Activated naive CD8-positive, alpha-beta T cell (primary cell): ENCODE measurements around the gene CPEB3.
"Not testable (repeated sequence)": the region's sequence is repeated elsewhere in the genome, so short reads cannot be mapped to it uniquely, and the experiment has no call there.

Source experiments
- H3K27ac Mint-ChIP-seq: one replicate; pipeline ENCODE4 v1.8.0; 2021; ENCODE audit warnings: mixed read lengths
- H3K27me3 Mint-ChIP-seq: one replicate; pipeline ENCODE4 v1.8.0; 2021; ENCODE audit warnings: mixed read lengths
- H3K36me3 Mint-ChIP-seq: one replicate; pipeline ENCODE4 v1.8.0; 2021; ENCODE audit warnings: mixed read lengths
- H3K4me1 Mint-ChIP-seq: one replicate; pipeline ENCODE4 v1.8.0; 2021; ENCODE audit warnings: low read depth, mixed read lengths
- H3K4me3 Mint-ChIP-seq: one replicate; pipeline ENCODE4 v1.8.0; 2021; ENCODE audit warnings: mild to moderate bottlenecking, mixed read lengths
- H3K9me3 Mint-ChIP-seq: one replicate; pipeline ENCODE4 v1.8.0; 2021; ENCODE audit warnings: low read depth, mixed read lengths

CPEB3 gene

DNA sequence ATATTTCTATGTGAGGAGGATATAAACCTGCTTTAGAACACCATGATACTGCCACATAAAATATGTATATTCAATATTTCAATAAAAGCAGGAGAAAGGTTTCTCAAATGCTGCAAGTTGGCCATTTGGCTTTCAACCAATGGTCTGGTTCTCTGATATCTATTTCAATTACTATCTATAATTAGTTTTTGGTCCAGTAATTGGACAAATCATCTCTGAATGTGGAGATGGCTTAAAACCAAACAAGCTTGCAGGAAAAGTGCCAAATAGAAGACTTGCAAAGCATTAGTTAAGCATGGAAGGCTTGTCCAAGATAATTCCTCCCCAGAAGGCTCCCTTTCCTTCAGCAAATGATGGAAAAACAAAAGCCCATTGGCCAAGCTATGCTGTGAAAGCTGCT is 140.1 kb downstream of the CPEB3 start:
- no peak overlapping the region for H3K27ac Mint-ChIP-seq
- no peak overlapping the region for H3K4me3 Mint-ChIP-seq
- no peaks in the 10 kb centered on the region for H3K9me3 Mint-ChIP-seq
- H3K36me3 Mint-ChIP-seq: peaks cover 7% of the 10 kb centered on the region
- H3K4me1 Mint-ChIP-seq: peaks cover 1% of the 10 kb centered on the region
- no peaks in the 10 kb centered on the region for H3K27me3 Mint-ChIP-seq

DNA sequence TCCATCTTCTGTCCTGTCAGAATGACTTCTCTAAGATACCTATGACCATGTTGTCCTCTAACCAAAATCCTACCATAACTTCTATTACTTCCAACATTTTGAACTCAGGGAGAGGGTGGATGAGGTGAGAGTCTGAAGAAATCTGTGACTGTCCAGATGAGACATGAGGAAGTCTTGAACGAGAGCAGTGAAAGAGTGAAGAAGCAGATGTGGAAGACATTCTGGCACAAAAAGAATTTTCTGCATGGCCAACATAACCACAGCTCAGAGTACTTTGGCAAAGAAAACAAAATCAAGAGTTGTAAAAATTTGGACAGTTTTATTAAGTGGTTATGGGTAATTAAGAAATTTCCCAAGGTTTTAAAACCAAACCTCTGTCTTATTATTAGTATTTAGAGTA is 141.6 kb downstream of the CPEB3 start:
- no peaks in the 10 kb centered on the region for H3K9me3 Mint-ChIP-seq
- peaks cover 7% of the 10 kb centered on the region for H3K36me3 Mint-ChIP-seq
- H3K27me3 Mint-ChIP-seq: no peaks in the 10 kb centered on the region
- peaks cover 1% of the 10 kb centered on the region for H3K4me1 Mint-ChIP-seq
- H3K27ac Mint-ChIP-seq: no peak overlapping the region
- H3K4me3 Mint-ChIP-seq: no peak overlapping the region

DNA sequence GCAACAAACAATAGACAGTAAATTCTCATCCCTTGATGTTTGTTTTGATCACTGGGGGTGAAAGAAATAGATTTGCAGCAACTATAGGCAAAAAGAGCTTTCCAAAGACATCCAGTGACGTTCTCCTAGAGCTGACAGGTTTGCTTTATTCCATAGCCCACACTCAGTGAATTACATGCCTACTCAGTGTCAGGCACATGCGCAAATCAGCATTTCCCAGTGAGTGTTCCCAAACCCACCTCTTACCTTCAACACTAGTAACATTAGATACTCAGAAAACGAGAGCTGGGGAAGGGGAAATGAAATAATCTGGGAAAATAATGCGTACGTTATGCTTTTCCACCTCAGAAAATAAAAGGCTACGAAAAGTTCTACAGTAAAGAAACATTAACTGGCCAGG is 144.1 kb downstream of the CPEB3 start:
- H3K27me3 Mint-ChIP-seq: no peaks in the 10 kb centered on the region
- no peak overlapping the region for H3K27ac Mint-ChIP-seq
- H3K4me3 Mint-ChIP-seq: no peak overlapping the region
- peaks cover 1% of the 10 kb centered on the region for H3K4me1 Mint-ChIP-seq
- H3K9me3 Mint-ChIP-seq: no peaks in the 10 kb centered on the region
- H3K36me3 Mint-ChIP-seq: peaks cover under 1% of the 10 kb centered on the region

DNA sequence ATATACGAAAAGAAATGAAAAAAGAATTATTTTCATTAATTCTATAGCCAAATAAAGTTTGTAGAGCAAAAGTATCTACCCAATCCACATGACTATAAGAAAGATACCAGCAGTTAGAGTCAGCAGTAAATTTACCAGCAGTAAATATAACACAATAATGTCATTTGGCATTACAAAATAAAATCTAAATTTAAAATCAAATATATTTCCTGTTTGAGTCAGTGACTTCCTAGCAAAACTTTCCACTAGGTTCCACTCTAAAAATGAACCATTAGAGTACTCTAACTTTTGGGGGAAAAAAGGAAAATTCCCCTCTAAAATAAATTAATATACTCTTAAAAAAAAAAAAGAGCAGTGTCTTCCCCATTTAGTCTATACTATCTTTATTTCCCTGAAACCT is 144.8 kb downstream of the CPEB3 start:
- Mint-ChIP-seq H3K4me1 (peaks cover 1% of the 10 kb centered on the region), H3K9me3 (no peaks in the 10 kb centered on the region), H3K4me3 (no peak overlapping the region), H3K36me3 (no peaks in the 10 kb centered on the region), H3K27me3 (no peaks in the 10 kb centered on the region), H3K27ac (no peak overlapping the region)

DNA sequence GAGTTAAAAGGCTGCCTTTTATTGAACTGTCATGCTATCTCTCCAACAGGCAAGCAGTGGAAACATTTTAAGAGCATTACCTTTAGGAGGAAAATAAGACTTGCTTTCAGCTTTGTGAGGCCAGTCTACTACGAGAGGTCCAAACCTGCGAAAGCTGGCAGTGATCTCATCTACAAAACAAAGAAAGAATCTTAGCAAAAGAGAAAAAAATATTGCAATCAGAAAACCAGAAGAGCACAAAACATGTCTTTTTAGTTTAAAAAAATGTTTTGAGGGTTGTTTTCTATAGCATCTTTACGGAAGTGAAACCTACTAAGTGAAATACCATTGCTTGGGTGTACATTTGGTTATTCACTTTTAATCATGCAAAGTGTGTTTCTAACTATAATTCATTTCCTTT is 147.9 kb downstream of the CPEB3 start:
- H3K27me3 Mint-ChIP-seq: no peaks in the 10 kb centered on the region
- peaks cover 1% of the 10 kb centered on the region for H3K4me1 Mint-ChIP-seq
- no peaks in the 10 kb centered on the region for H3K9me3 Mint-ChIP-seq
- peaks cover 8% of the 10 kb centered on the region for H3K36me3 Mint-ChIP-seq
- H3K27ac Mint-ChIP-seq: no peak overlapping the region
- H3K4me3 Mint-ChIP-seq: no peak overlapping the region

DNA sequence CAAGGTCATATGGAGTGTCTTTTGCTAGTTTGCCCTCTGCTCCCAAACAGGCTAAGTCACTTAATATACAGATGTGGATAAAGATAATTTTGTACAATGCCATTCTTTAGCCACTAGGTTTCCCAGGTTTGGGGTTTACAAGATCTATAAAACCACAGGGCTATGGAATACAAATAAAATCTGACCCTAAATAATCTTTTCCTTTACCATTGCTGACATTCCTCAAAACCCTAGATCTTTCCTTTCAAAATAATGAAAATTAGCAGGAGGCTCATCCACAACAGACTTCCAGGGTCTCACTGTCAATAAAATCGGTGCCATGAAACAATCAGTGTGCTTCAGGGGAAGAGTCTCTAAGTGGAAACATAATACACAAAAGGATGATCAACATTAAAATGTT is 148.4 kb downstream of the CPEB3 start:
- Mint-ChIP-seq H3K36me3 (peaks cover 8% of the 10 kb centered on the region), H3K4me3 (no peak overlapping the region), H3K27me3 (no peaks in the 10 kb centered on the region), H3K9me3 (no peaks in the 10 kb centered on the region), H3K27ac (no peak overlapping the region), H3K4me1 (peaks cover 1% of the 10 kb centered on the region)

DNA sequence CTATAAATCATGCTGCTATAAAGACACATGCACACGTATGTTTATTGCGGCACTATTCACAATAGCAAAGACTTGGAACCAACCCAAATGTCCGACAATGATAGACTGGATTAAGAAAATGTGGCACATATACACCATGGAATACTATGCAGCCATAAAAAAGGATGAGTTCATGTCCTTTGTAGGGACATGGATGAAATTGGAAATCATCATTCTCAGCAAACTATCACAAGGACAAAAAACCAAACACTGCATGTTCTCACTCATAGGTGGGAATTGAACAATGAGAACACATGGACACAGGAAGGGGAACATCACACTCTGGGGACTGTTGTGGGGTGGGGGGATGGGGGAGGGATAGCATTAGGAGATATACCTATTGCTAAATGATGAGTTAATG is 149.7 kb downstream of the CPEB3 start:
- not testable (repeated sequence) for H3K27me3 Mint-ChIP-seq, H3K4me1 Mint-ChIP-seq, H3K27ac Mint-ChIP-seq, H3K4me3 Mint-ChIP-seq, H3K9me3 Mint-ChIP-seq
- H3K36me3 Mint-ChIP-seq: peaks cover 13% of the 10 kb centered on the region

DNA sequence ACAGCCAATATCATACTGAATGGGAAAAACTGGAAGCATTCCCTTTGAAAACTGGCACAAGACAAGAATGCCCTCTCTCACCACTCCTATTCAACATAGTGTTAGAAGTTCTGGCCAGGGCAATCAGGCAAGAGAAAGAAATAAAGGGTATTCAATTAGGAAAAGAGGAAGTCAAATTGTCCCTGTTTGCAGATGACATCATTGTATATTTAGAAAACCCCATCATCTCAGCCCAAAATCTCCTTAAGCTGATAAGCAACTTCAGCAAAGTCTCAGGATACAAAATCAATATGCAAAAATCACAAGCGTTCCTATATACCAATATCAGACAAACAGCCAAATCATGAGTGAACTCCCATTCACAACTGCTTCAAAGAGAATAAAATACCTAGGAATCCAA is 156.8 kb downstream of the CPEB3 start:
- not testable (repeated sequence) for H3K27me3 Mint-ChIP-seq, H3K9me3 Mint-ChIP-seq
- peaks cover 34% of the 10 kb centered on the region for H3K36me3 Mint-ChIP-seq

DNA sequence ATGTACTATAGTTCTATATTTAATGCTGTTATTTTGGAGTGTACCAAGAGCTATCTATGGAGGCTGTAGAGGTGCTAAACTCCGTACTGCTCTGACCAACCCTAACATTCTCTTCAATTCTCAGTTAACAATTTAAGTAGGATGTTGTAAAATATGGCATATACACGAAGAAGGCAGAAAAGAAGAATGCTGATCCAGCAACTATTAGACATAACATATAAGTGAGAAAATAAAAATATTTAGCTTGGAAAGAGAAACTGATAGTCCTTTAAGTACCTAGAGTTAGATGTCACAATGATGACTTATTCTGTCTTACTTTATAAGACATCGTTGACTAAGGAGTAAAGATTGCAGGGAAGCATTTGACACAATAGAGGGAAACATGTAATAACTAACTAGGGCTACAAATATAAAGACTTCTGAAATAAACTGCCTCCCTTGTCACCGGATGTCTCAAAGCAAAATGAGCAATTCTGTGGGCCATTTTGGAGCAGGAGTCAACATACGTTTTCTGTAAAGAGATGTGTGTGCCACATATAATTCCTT is 159.5 kb downstream of the CPEB3 start:
- Mint-ChIP-seq H3K27me3 (no peaks in the 10 kb centered on the region), H3K9me3 (peaks cover 5% of the 10 kb centered on the region), H3K4me3 (no peak overlapping the region), H3K36me3 (peaks cover 28% of the 10 kb centered on the region), H3K4me1 (peaks cover 1% of the 10 kb centered on the region), H3K27ac (no peak overlapping the region)

More for the DNA sequence above, 156.8 kb downstream of the CPEB3 start:
- not testable (repeated sequence) for H3K4me1 Mint-ChIP-seq, H3K4me3 Mint-ChIP-seq, H3K27ac Mint-ChIP-seq

DNA sequence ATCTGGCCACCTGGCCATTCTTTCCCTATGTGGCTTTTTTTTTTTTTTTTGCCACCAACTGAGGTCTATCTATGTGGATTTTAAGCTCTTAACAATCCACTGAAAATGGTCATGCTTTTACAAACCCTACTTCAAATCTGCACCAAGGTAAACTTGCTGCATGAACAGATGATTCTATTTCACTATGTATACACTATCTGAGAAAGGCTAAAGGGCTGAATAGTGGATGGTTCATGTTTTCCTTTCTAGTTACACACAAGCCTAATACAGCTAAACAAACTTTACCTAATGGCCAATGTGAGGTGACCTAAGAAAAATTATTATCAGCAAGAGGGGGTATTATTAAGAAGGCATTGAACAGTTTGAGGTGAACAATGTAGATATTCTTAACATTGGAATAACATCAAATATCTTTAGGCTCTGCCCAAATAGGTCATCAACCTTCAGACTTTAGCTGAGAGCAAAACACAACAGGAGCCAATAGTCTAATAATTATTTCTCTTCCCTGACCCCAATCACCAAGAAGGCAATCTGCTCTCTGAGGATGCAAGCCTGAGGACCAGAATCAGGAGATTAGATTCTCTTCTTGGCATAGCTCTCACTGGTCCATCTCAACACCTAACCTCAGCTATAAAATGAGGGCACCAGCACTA is 160.1 kb downstream of the CPEB3 start:
- peaks cover 1% of the 10 kb centered on the region for H3K4me1 Mint-ChIP-seq
- no peaks in the 10 kb centered on the region for H3K27me3 Mint-ChIP-seq
- peaks cover 5% of the 10 kb centered on the region for H3K9me3 Mint-ChIP-seq
- peaks cover 28% of the 10 kb centered on the region for H3K36me3 Mint-ChIP-seq
- no peak overlapping the region for H3K4me3 Mint-ChIP-seq
- H3K27ac Mint-ChIP-seq: no peak overlapping the region

DNA sequence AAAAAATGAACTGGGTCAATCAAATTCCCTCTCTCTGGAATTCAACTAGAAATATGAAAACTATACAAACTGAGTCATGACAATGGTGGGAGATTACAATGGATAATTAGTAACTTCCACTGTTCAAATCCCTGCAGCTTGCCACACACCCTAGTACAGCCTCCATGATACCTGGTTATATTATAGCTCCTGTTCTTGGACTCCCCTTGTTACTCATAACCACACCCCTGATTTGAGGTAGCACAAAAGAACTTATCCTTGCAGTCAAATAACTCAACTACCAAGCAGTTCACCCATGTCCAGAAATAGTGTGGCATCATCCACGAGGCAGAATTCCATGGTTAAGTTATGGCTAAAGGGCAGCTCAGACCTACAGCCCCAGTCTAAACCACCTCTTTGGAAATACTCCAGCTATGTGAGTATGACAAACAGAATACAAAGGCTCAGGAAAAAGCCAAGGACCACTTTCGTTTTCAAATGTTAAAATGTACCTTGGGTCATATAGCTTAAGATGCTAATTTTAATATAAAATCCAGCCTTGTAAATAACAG is 164.7 kb downstream of the CPEB3 start:
- Mint-ChIP-seq H3K4me3 (no peak overlapping the region), H3K27me3 (no peaks in the 10 kb centered on the region), H3K36me3 (peaks cover 20% of the 10 kb centered on the region), H3K27ac (no peak overlapping the region), H3K4me1 (no peaks in the 10 kb centered on the region), H3K9me3 (peaks cover 5% of the 10 kb centered on the region)

DNA sequence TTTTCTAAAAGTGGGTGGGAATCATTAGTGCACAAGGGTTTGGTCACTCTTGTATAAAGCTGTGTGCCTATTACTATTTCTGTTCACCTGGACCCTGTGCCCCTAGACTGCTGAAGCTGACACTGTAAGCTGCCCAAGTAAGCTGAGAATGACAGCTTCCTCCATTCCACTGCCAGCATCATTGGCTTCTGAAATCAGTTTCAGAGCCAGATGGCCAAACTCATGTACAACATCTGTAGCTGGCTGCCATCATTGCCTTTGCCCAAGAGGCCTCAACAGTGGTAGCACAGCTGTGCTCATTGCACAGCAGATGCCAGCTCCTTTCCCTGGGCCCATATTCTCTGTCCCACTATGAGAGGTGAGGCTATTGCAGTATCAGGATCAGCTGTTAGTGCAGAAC is 165.7 kb downstream of the CPEB3 start:
- Mint-ChIP-seq H3K4me3 (no peak overlapping the region), H3K9me3 (peaks cover 5% of the 10 kb centered on the region), H3K36me3 (peaks cover 15% of the 10 kb centered on the region), H3K4me1 (no peaks in the 10 kb centered on the region), H3K27me3 (no peaks in the 10 kb centered on the region), H3K27ac (no peak overlapping the region)

DNA sequence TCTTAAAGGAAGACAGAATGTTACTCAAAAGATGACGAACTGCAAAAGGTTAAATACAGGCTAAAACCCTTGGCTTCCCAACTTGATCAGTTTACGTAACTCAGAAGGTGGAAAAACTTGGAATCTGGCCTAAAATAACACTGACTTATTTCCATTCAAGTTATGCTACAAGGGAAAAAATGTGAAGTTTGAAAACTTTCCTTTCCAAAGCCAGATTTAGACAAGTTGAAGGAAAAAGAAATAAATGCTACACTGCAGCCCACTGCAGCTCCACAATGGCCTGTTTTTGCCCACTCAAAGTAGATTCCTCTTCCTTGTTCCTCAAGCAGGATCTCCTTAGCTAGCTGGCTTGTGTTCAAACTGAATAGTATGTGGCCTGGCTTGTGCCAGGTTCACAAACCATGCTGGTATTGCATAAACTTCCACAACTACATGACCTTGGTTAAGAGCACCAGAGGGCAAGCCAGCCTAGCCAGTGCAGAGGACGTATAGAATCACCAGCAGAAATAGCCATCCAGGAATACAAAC is 166.2 kb downstream of the CPEB3 start:
- H3K36me3 Mint-ChIP-seq: peaks cover 12% of the 10 kb centered on the region
- H3K27ac Mint-ChIP-seq: no peak overlapping the region
- no peaks in the 10 kb centered on the region for H3K27me3 Mint-ChIP-seq
- H3K4me1 Mint-ChIP-seq: no peaks in the 10 kb centered on the region
- H3K4me3 Mint-ChIP-seq: no peak overlapping the region
- H3K9me3 Mint-ChIP-seq: peaks cover 5% of the 10 kb centered on the region

DNA sequence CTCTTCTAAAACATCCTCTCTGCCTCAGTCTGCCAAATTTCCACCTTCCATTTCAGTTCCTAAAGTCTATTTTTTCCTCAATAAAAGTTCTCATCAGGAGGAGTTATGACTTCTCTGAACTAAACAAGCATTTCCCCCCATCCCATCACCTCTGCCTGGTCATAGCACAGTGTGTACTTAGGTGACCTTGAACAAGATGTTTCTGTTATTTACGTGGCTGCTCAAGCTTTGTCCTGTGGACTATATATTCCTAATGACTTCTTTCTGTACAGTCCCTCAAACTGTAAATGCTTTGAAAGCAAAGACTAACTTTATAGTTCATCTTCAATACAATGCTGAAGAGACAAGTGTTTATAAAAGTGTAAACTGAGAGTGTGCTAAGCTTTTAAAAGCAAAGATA is 166.9 kb downstream of the CPEB3 start:
- no peak overlapping the region for H3K27ac Mint-ChIP-seq

DNA sequence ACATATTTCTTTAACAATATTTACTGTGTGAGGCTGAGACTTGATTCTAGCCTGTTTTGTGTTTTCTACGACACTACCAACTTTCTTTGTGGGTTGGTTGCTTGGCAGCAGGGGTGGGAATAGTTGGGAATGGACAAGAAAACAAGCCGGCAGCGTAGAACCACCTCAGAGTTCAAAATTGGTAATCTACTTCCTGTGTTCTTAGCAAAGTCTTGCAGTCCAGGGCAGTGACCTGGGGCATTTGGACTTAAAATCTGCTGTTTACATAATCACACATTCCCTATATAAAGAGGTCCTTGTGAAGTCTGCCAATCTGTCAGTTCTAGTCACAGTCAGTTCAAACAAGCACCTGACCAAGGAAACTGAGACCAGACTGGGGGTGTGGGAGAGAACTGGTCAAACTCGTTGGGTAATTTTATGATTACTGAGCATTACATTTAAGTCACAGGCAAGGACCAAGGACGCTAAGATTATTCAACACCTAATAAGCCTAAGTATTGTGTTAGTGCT is 167.9 kb downstream of the CPEB3 start:
- H3K27me3 Mint-ChIP-seq: no peaks in the 10 kb centered on the region

More for the DNA sequence above, 166.9 kb downstream of the CPEB3 start:
- H3K36me3 Mint-ChIP-seq: peaks cover 8% of the 10 kb centered on the region
- H3K9me3 Mint-ChIP-seq: peaks cover 4% of the 10 kb centered on the region
- H3K4me3 Mint-ChIP-seq: no peak overlapping the region
- H3K4me1 Mint-ChIP-seq: no peaks in the 10 kb centered on the region
- H3K27me3 Mint-ChIP-seq: no peaks in the 10 kb centered on the region

More for the DNA sequence above, 167.9 kb downstream of the CPEB3 start:
- no peaks in the 10 kb centered on the region for H3K4me1 Mint-ChIP-seq
- H3K36me3 Mint-ChIP-seq: peaks cover 7% of the 10 kb centered on the region
- H3K27ac Mint-ChIP-seq: no peak overlapping the region
- no peak overlapping the region for H3K4me3 Mint-ChIP-seq
- no peaks in the 10 kb centered on the region for H3K9me3 Mint-ChIP-seq
